CD14-positive monocyte (primary cell): ENCODE results near the gene GJC1. TPM values are rescaled to one million over a fixed set of nuclear protein-coding genes. Genes with fewer than 3 reads are reported as not detected.

Experiments used
- DNase-seq, 3 donors: peaks; one replicate each; pipeline ENCODE4 v3.0.0-alpha.2; 2011 to 2022
- H2AFZ ChIP-seq: 2 replicates; pipeline ENCODE4 v1.6.0; 2012; ENCODE audit warnings: mild to moderate bottlenecking, low read depth, low read length, inconsistent platforms; ENCODE audit not compliant: insufficient read depth, poor library complexity, severe bottlenecking
- H3K27ac ChIP-seq, 2 donors: 1 replicate in 1 of 2; 2 replicates in 1 of 2; pipeline ENCODE4 v1.5.1; 2012 to 2013; ENCODE audit warnings: low read length in 2 of 2, control low read depth in 1 of 2, inconsistent platforms in 1 of 2, low read depth in 1 of 2, mild to moderate bottlenecking in 1 of 2
- H3K27me3 ChIP-seq, 2 donors: one replicate each; pipeline versions ENCODE4 v1.6.0 to v1.6.1; 2011 to 2013; ENCODE audit warnings: low read length in 2 of 2; ENCODE audit not compliant: control insufficient read depth in 2 of 2, insufficient read depth in 2 of 2
- H3K36me3 ChIP-seq, 2 donors: replicated peaks in 1 of 2; 1 replicate in 1 of 2; 2 replicates in 1 of 2; pipeline versions ENCODE4 v1.5.1 to v1.6.1; 2012 to 2013; ENCODE audit warnings: low read length in 2 of 2, control low read depth in 1 of 2, inconsistent platforms in 1 of 2, mild to moderate bottlenecking in 1 of 2; ENCODE audit not compliant: insufficient read depth in 2 of 2, control insufficient read depth in 1 of 2
- H3K4me1 ChIP-seq, 2 donors: 1 replicate in 1 of 2; 2 replicates in 1 of 2; pipeline versions ENCODE4 v1.5.1 to v1.6.1; 2012 to 2013; ENCODE audit warnings: low read length in 2 of 2, control low read depth in 1 of 2, inconsistent platforms in 1 of 2, mild to moderate bottlenecking in 1 of 2, moderate library complexity in 1 of 2; ENCODE audit not compliant: insufficient read depth in 2 of 2, control insufficient read depth in 1 of 2
- H3K4me2 ChIP-seq: replicated peaks from 2 replicates; pipeline ENCODE3; 2012; ENCODE audit warnings: low read length, moderate library complexity, mild to moderate bottlenecking; ENCODE audit not compliant: poor library complexity, severe bottlenecking; ENCODE audit errors: extremely low read depth
- H3K4me3 ChIP-seq, 3 experiments: fragments of 200-600 bp in 1 of 3; sonication (generic) in 1 of 3; replicated peaks in 1 of 3; 1 replicate in 2 of 3; 2 replicates in 1 of 3; pipeline ENCODE4 v1.5.1; 2011 to 2013; ENCODE audit warnings: low read length in 3 of 3, mild to moderate bottlenecking in 3 of 3, control low read depth in 2 of 3, low read depth in 2 of 3, inconsistent platforms in 1 of 3, moderate library complexity in 1 of 3
- H3K79me2 ChIP-seq: 2 replicates; pipeline ENCODE4 v1.6.0; 2012; ENCODE audit warnings: mild to moderate bottlenecking, control low read depth, inconsistent platforms, low read length, moderate library complexity; ENCODE audit not compliant: insufficient read depth
- H3K9ac ChIP-seq: 2 replicates; pipeline ENCODE4 v1.6.0; 2017; ENCODE audit warnings: low read length, mild to moderate bottlenecking; ENCODE audit not compliant: insufficient read depth, poor library complexity, severe bottlenecking
- H3K9me3 ChIP-seq, 2 donors: replicated peaks in 1 of 2; 1 replicate in 1 of 2; 2 replicates in 1 of 2; pipeline versions ENCODE4 v1.5.1 to v1.6.1; 2012 to 2013; ENCODE audit warnings: low read length in 2 of 2, control low read depth in 1 of 2; ENCODE audit not compliant: control insufficient read depth in 1 of 2, insufficient read depth in 1 of 2
- H4K20me1 ChIP-seq: 2 replicates; pipeline ENCODE4 v1.6.0; 2012; ENCODE audit warnings: mild to moderate bottlenecking, low read length, control low read depth, moderate library complexity; ENCODE audit not compliant: insufficient read depth
- H3K27ac Mint-ChIP-seq, 7 donors: one replicate each; pipeline ENCODE4 v1.8.0; 2020; ENCODE audit warnings: mild to moderate bottlenecking in 7 of 7, mixed read lengths in 7 of 7, moderate library complexity in 6 of 7, inconsistent platforms in 2 of 7
- H3K27me3 Mint-ChIP-seq, 3 donors: one replicate each; pipeline ENCODE4 v1.8.0; 2021 to 2022; ENCODE audit warnings: low read depth in 3 of 3, mild to moderate bottlenecking in 3 of 3, mixed read lengths in 3 of 3, moderate library complexity in 3 of 3, inconsistent platforms in 1 of 3
- H3K36me3 Mint-ChIP-seq, 2 donors: one replicate each; pipeline ENCODE4 v1.8.0; 2020; ENCODE audit warnings: mixed read lengths in 2 of 2, inconsistent platforms in 1 of 2, mild to moderate bottlenecking in 1 of 2
- H3K4me1 Mint-ChIP-seq: one replicate; pipeline ENCODE4 v1.8.0; 2020; ENCODE audit warnings: mild to moderate bottlenecking, mixed read lengths
- H3K4me3 Mint-ChIP-seq, 2 donors: one replicate each; pipeline ENCODE4 v1.8.0; 2020; ENCODE audit warnings: mild to moderate bottlenecking in 2 of 2, mixed read lengths in 2 of 2, moderate library complexity in 1 of 2
- H3K9me3 Mint-ChIP-seq, 7 donors: one replicate each; pipeline ENCODE4 v1.8.0; 2020 to 2022; ENCODE audit warnings: mixed read lengths in 7 of 7, mild to moderate bottlenecking in 6 of 7, moderate library complexity in 6 of 7, inconsistent platforms in 2 of 7
- CTCF ChIP-seq: fragments of 200-600 bp; IDR thresholded peaks from one replicate; pipeline ENCODE4 v1.8.0; 2022; ENCODE audit warnings: antibody characterized with exemption, mild to moderate bottlenecking
- WGBS: methylation state at CpG from one replicate; pipeline ENCODE4 v1.1.5; 2013; ENCODE audit warnings: missing lambda C conversion rate; ENCODE audit not compliant: insufficient coverage; 5-methylcytosine and 5-hydroxymethylcytosine counted together
- intact Hi-C, 2 donors: fragments of 100-400 bp; cut with micrococcal nuclease; formaldehyde crosslinking; loops; one replicate each; pipeline versions ENCODE4 v1.15.0 to v1.15.1; 2023
- polyA plus RNA-seq, 3 donors: library from polyadenylated mRNA; depleted of rRNA in 1 of 3; unstranded in 2 of 3; stranded (reverse) in 1 of 3; fragments of 300-500 nt in 2 of 3; fragments of >200 nt in 1 of 3; fragmentation: Illumina TruSeq in 2 of 3; gene quantifications; 1 replicate in 2 of 3; 2 replicates in 1 of 3; pipeline ENCODE4 v1.2.3, GENCODE V29; 2012 to 2021

GJC1 gene
- polyA plus RNA-seq, 3 donors = not detected

GRCh38 chr17:44846206-44846605 is 16.1 kb upstream of the GJC1 start:
- H2AFZ ChIP-seq = no peak overlapping the region
- intact Hi-C loops = no loop called here
- no peak overlapping the region for H3K4me3 ChIP-seq
- H3K4me3 Mint-ChIP-seq = no peak overlapping the region
- H3K27ac Mint-ChIP-seq = no peak overlapping the region
- peaks cover 19 to 22% of the 10 kb centered on the region in 2 donors for H3K36me3 Mint-ChIP-seq
- DNase-seq = no peak
- H3K9me3 Mint-ChIP-seq = no peaks in the 10 kb centered on the region
- peaks cover 15 to 21% of the 10 kb centered on the region in 2 donors for H3K36me3 ChIP-seq
- H3K27me3 ChIP-seq = no peaks in the 10 kb centered on the region
- peaks cover 4 to 11% (median 10%) of the 10 kb centered on the region in 3 donors for H3K27me3 Mint-ChIP-seq
- no peaks in the 10 kb centered on the region for H4K20me1 ChIP-seq
- H3K4me2 ChIP-seq = no peak overlapping the region
- no peak overlapping the region for H3K9ac ChIP-seq
- H3K4me1 Mint-ChIP-seq = no peaks in the 10 kb centered on the region
- H3K79me2 ChIP-seq = no peaks in the 10 kb centered on the region
- no peaks in the 10 kb centered on the region for H3K4me1 ChIP-seq
- TF ChIP-seq CTCF = no peak
- no peaks in the 10 kb centered on the region for H3K9me3 ChIP-seq
- no peak overlapping the region for H3K27ac ChIP-seq
- 93% methylated on average over 7 of the region's 8 CpGs for WGBS

GRCh38 chr17:44844390-44844830 is 14.3 kb upstream of the GJC1 start:
- no CpG with 5 or more reads among the region's 1 CpG for WGBS
- Histone ChIP-seq H3K27ac (no peak overlapping the region), H3K36me3 (peaks cover 0 to 3% of the 10 kb centered on the region in 2 donors), H3K4me2 (no peak overlapping the region), H3K27me3 (no peaks in the 10 kb centered on the region), H3K9ac (no peak overlapping the region), H3K9me3 (no peaks in the 10 kb centered on the region), H3K79me2 (no peaks in the 10 kb centered on the region), H3K4me1 (no peaks in the 10 kb centered on the region), H3K4me3 (no peak overlapping the region), H4K20me1 (no peaks in the 10 kb centered on the region), H2AFZ (no peak overlapping the region)
- no peak for DNase-seq
- TF ChIP-seq CTCF = no peak
- H3K27me3 Mint-ChIP-seq = peaks cover 7 to 18% (median 11%) of the 10 kb centered on the region in 3 donors
- no peaks in the 10 kb centered on the region for H3K4me1 Mint-ChIP-seq
- no peak overlapping the region for H3K27ac Mint-ChIP-seq
- H3K4me3 Mint-ChIP-seq = no peak overlapping the region
- H3K9me3 Mint-ChIP-seq = peaks cover 0 to 1% (median 0%) of the 10 kb centered on the region in 7 donors
- peaks cover 3 to 4% of the 10 kb centered on the region in 2 donors for H3K36me3 Mint-ChIP-seq
- intact Hi-C loops = no loop called here
